LNCaP clone FGC (cell line): ENCODE results near the gene CCDC188.
A peak's percentile ranks its signal among the peaks of the same experiment; 100 is the strongest.

ENCODE experiments used
- DNase-seq: peaks from one replicate; pipeline ENCODE4 v3.0.0-alpha.2; 2011; ENCODE audit warnings: low read depth
- H3K4me3 ChIP-seq: 2 replicates; pipeline ENCODE4 v1.5.1; 2011; ENCODE audit warnings: mild to moderate bottlenecking, low read depth, low read length, control low read depth
- TF ChIP-seq, protein P1 (sequence below): IDR thresholded peaks from 2 replicates; pipeline ENCODE4 v1.5.1; 2012; ENCODE audit warnings: mild to moderate bottlenecking; ENCODE audit not compliant: control insufficient read depth, insufficient read depth; ENCODE audit errors: extremely low read depth

CCDC188 gene

DNA sequence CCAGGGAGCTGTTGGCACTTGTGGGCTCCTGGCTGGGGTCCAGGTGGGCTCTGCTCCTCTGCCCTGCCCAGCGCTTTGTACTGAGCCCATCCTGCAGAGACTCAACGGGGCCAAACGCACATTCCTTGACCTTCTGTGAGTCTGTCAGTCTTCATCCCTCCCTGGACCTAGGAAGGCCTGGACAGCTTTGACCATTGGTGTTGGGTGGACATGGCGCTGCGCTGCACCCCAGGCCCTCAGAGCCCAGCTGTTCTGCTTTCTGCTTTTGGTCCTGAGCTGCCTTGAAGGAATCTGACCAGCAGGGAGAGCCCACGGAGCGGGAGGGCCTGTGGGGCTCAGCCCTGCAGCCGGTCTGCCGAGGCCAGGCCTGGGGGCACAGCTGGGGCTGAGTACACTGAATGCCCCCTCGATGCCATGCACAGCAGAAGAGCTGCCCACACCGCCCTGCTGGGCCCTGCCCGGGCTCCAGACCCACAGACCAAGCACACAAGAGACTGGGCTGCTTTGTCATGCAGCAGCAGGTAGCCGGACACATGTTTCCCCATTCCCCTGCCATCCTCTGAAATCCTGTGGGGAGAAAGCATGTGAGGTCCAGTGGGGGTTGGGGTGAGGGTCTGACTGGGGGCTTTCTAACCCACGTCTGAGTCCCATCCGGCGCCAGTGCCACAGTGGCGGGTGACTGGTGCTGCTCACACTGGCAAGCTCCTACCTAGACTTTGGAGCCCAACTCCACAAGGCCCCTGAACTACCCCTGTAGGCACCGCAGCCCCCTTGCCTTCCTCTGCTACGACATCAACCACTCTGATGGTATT lies 24.1 kb upstream of the CCDC188 start:
- no peak for DNase-seq
- H3K4me3 ChIP-seq: no peak overlapping the region
- TF ChIP-seq, protein P1, sequence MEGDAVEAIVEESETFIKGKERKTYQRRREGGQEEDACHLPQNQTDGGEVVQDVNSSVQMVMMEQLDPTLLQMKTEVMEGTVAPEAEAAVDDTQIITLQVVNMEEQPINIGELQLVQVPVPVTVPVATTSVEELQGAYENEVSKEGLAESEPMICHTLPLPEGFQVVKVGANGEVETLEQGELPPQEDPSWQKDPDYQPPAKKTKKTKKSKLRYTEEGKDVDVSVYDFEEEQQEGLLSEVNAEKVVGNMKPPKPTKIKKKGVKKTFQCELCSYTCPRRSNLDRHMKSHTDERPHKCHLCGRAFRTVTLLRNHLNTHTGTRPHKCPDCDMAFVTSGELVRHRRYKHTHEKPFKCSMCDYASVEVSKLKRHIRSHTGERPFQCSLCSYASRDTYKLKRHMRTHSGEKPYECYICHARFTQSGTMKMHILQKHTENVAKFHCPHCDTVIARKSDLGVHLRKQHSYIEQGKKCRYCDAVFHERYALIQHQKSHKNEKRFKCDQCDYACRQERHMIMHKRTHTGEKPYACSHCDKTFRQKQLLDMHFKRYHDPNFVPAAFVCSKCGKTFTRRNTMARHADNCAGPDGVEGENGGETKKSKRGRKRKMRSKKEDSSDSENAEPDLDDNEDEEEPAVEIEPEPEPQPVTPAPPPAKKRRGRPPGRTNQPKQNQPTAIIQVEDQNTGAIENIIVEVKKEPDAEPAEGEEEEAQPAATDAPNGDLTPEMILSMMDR: peak; percentile 50

DNA sequence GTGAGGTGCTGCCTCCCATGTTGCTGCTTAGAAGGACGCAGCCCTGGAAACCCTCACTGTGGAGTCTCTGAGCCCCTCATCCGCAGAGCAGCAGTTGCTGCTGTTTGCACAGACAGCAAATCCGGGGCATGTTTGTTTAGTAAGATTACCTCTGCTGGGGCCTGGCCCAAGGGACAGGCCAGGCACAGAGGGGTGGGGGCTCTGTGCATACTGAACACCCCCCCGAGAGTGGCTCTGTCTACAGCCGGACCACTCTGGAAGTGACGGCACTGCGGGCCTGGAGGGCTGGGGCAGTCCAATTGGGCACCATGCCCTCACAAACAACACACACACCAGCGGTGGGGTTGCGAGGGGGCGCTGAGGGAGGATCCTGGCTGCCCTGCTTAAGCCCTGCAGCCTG lies 22.9 kb upstream of the CCDC188 start:
- no peak overlapping the region for H3K4me3 ChIP-seq
- DNase-seq: no peak
- TF ChIP-seq, protein P1: no peak

DNA sequence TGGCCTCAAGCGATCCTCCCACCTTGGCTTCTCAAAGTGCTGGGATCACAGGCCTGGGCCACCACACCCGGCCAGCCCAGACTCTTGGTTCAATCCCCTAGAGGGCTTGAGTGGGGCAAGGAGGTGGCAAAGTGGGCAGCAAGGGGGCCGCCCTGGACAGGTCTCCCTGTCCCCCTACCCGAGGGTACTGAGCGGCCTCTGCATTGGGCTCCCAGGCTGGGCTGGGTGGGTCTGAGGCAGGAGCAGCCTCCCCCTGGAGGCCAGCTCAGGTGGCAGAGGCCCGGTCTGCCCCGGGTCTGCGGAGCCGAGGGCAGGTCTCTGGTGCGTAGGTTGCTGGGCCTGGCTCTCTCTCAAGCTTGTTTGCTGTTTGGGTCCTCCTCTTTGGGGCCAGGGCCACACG lies 22.4 kb upstream of the CCDC188 start:
- DNase-seq: no peak
- TF ChIP-seq, protein P1: no peak
- H3K4me3 ChIP-seq: no peak overlapping the region

DNA sequence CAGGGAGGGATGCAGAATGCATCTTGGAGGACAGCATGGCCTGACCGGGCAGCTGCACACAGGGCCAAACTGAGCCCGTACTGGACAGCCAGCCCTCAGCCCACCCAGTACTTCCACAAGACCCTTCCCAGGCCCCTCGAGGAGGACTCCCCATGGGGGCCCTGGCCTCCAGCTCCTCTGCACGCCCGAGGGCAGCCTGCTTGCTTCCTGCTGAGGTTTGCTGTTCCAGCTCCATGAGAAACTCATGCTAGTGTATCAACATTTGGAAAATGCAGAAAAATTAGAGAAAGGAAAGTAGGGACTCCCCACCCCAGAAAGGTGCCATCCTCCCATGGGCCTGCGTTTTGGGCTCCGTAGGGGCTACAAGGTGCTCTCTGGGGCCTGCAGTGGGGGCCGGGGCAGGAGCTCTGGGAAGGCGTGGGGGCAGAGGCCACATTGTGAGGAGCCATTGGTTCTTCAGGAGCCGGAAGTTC lies 21.3 kb upstream of the CCDC188 start:
- TF ChIP-seq, protein P1: no peak
- no peak for DNase-seq
- no peak overlapping the region for H3K4me3 ChIP-seq

DNA sequence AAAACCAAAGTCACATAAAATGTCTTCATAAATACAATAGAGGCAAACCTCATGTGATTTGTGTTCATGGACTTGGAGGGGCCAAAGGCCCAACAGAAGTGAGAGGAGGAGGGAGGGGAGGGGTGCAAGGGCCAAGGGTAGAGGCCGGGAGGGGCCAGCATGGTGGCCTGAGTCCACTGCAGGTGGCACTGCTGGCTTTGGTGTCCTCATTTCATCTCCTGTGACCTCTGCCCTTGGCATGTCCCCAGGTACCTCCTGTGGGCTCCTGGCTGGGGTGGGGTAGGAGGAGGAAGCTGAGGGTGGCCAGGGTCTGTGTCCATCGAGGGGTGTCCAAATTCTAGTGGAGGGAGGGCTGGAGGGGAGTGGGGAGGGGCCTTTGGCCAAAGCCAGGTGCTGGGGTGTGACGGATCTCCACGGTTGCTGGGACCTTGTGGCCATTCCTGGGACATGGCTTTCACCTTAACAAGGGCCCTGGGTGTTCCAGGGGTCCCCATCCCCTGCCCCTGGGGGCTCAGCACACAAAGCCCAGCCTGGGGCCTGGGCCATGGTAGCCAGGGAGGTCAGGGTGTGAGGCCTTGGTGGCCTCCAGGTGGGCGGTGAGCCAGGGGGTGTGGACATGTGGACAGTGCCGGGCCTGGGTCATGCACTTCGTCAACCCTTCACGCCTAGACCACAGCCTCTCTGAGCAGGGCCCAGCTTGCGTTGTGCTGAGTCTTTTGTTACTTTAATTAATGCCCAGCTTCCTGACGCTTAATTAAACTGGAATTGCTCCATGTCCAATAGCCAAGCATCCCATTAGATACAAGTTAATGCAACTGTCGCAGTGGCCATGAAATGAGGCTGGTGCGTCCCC lies 20.7 kb upstream of the CCDC188 start:
- no peak for DNase-seq
- TF ChIP-seq, protein P1: no peak
- no peak overlapping the region for H3K4me3 ChIP-seq

DNA sequence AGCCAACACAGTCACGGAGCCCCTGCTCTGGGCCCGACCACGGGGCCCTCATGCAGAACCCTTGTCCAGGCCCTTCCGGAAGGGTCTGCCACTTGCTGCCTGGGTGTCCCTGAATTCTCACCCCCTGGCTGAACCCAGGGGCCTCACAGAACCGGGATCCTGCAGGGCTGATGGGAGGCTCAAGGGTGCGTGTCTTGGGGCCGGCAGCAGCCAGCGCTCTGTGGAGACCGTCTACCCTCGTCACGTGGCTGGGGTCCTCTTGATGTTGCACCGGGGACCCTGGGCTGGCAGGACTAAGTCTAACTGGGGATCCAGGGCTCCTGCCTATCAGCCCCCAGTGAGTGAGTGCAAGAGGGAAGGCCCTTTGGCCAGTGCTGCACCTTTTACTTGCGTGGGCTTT lies 19.3 kb upstream of the CCDC188 start:
- TF ChIP-seq, protein P1: no peak
- DNase-seq: no peak
- H3K4me3 ChIP-seq: no peak overlapping the region
